Endometrium (tissue), 2 donors: ENCODE results near the gene PPP1R9B.

Experiments used
- FAIRE-seq: peaks from 2 replicates; lab custom pipeline; 2012; peaks lifted over from hg19 to GRCh38; lab: Jason Lieb, UNC
- donor health status: control.
- donor health status: control.

PPP1R9B gene

DNA sequence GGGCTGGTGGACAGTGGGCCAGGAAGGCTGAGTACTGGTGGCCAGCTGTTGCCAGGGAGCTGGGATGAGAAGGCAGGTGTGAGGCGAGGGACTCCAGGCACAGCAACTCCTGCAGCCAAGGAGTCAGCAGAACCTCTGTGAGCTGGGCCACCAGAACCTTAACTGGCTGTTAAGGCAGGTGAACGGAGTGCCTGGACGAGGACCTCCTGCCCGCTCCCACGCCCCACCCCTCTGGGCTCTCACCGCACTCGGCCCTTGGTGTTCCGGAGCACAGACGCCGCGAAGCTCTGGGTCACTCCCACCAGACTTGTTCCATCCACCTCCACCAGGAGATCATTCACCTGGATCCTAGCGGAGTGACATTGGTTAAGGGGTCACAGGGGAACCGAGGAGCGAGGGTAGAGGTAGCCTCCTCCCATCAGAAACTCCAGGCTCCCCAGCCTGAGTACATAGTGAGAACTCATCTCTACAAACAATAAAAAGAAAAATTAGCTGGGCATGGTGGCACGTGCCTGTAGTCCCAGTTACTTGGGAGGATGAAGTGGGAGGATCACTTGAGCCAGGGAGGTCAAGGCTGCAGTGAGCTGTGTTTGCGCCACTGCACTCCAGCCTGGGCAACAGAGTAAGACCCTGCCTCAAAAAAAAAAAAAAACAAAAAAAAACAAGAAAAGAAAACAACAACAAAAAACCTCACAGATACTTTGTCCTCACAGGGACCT, 9.3 kb downstream of the PPP1R9B start:
- no peak for FAIRE-seq

DNA sequence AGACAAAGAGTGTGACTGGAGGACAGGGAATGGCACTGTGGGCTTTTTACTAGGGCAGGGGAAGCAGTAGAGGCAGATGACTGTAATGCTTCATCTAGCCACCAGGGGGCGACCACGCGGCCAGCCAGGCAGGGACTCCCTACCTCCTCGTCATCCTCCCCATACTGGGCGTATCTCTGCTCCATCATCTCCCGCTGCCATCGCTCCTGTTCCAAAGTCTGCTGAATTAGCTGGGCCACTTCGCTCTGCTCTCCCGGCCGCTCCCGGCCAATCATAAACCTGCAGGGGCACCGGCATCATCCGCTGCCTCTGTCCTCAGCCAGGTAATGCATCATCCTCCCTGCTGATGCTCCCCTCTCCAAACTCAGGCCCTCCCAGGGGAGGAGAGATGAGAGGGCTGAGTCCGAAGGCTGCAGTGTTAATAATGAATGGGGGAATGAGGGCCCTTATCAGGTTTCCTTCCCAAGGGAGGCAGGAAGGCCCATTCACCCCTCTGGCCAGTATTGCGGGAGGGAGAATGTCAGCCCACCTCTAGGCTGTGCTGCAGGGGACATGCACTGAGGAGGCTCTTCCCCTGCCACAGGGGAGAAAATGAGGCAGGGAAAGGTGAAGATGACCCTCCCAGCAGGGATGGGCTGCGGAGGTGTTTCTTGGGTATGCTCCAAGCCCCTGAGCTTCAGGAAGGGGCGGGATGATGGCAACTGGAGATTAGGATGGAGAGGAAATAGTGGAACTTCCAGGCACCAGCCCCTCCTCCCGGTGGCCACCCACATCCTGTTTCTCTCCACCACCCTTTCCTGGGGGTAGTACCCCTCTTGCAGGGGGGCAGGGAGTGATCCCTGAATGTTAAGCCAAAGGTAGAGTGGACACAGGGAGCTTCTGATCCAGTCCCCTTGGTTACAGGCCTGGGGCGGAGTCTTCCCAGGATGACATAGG, 10.3 kb downstream of the PPP1R9B start:
- no peak for FAIRE-seq

DNA sequence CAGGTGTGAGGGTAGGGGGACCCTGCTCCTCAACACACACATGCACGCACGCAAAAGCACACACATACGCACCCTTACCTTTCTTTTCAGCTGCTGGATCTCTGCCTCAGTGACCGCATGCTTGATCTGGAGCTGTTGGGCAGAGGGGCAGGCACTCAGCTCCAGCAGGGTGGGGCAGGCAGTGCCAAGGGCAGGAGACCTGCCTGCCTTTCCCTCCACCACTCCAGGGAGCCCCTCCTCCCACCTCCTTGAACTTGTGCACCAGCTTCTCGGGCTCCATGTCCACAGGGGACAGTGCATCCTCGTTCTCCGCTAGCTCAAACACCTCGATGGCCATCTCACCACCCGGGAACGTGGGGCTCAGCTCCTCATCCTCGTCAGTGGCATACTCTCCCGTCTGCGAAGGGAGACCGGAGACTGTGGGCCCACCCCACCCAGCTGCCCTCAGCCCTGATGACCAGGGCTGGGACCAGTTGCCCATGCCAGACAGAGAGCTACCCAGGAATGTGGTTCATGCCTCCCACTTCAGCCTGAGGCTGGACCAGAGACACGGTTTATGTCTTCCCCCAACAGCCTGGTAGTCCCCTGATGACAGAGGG, 11.2 kb downstream of the PPP1R9B start:
- FAIRE-seq: no peak

DNA sequence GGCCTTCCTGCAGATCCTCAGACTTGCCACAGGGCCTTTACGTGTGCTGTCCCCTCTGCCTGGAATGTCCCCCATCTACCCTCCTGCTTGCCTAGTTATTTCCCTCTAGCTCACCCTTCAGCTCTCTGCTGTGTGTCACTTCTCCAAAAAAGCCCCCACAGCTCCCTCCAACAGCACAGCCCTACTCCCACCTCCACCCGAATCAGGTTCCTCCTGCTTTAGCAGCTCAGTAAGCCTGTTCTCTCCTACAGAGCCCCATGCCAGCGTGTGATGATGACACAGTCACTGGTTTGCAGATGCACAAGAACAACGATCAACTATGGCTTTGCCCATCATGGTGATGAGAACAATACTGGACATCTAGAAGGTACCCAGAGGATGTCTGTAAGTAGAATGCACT, 13.4 kb downstream of the PPP1R9B start:
- FAIRE-seq: no peak

DNA sequence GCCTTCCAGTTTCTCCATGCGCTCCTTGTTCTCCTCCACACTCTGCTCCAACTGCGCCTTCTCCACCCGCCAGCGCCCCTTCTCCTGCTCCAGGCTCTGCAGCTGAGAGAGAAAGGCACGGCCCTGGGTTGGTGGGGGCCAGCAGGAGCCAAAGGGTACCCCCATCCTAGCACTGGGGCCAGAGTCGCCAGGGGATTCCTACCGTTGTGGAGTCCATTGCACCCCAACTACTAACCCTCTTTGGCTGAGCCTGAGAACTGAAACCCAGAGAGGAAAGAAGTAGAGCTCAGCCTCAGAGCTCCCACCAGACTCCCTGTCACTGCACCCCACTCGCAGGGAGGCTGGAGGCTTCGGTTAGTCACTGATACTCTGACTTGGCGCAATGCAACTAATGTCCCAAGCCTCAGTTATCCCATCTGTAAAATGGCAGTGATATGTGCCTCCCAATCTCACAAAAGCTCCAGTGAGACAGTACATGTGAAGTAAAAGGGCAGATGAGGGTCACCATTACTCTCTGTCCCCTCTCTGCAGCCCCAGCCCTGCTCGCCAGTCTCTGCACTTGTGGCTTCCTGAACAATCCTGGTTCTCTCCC, 14.3 kb downstream of the PPP1R9B start:
- FAIRE-seq: no peak

DNA sequence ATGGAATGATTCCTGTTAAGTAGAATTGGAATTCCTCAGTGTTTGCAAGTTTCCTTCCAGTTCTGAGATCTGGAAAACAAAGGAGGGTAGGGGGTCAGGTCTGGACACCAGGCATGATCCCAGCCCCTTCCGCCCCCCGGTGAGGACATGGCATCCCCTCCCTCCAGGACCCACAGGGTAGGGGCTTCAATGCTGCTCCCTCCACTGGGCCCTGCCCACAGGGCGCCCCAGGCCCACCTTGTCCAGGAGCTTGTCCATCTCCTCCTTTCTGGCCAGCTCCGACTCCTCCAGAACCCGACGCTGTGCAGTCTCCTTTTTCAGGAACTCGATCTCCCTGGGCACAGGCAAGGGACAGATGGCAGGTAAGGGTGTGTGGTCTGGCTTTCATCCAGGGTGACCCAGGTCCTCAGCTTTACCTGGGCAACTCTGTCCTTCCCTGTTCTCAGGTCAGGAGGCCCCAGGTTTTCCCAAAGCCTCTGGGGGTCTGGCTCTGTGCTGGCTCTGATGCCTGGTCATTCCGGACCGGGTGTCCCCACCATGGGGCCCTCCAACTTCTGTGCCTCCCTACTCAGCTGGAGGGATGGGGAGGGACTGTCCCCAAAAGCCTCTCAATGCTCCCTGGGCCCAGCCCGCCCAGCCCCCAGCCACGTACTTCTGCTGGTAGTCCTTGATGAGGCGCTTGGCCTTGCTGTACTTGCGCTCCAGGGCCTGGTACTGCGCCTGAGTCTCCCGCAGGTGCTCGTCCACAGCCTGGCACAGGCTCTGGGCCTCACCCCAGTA, 15.0 kb downstream of the PPP1R9B start:
- no peak for FAIRE-seq

DNA sequence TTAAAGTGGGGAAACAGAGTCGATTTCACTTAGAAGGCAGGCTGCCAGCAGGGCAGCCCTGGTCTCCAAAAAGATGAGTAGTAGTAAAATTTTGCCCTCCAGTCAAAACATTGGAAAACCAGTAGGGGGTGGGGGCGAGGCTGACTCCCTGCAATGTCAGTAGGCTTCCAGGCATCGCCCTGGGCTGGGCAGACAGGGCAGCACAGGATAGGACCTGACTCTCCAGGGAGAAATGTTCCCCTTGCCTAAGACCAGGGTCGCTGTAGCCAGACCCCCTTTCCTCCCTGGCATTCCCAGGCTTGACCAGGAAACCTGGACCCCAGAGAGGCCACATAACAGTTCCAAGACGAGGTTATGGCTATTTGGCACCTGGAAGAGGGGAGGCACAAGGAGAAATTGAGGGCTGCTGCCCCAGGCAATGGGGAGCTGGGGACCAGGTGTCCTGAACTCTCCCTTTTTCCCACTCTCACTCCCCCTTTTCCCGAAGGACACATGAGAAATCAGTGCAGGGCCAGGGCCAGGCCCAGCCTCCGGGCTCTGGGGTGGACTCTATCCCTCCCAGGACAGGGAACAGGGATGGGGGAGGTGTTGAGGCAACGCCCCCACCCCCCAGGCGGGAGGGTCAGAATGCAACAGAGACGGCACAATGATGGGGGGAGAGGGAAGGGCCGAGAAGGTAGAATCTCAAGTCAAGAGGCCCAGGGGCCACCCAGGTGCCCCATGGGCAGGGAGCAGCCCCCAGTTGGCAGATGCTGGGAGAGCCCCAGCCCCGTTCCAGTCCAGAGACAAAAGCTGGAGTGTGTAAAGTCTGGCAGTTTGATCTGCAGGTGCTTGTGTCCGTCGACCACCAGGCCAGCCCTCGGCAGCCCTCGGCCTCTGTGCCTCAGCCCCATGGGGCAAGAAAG, 16.0 kb downstream of the PPP1R9B start:
- no peak for FAIRE-seq

DNA sequence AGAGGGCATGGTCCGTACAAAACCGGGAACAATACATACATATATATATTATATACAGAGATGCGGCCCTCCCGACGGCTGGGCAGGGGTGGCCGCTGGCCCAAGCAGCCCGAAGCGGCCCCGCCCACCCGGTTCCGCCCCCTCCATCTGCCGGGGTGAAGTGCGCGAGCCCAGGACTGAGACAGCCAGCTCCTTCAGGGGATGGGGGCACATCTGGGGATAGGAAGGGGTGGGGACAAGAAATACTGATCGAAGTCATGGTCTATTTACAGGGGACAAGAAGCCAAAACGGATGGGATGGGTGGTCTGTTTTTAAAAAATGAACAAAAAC, 16.7 kb downstream of the PPP1R9B start:
- no peak for FAIRE-seq

DNA sequence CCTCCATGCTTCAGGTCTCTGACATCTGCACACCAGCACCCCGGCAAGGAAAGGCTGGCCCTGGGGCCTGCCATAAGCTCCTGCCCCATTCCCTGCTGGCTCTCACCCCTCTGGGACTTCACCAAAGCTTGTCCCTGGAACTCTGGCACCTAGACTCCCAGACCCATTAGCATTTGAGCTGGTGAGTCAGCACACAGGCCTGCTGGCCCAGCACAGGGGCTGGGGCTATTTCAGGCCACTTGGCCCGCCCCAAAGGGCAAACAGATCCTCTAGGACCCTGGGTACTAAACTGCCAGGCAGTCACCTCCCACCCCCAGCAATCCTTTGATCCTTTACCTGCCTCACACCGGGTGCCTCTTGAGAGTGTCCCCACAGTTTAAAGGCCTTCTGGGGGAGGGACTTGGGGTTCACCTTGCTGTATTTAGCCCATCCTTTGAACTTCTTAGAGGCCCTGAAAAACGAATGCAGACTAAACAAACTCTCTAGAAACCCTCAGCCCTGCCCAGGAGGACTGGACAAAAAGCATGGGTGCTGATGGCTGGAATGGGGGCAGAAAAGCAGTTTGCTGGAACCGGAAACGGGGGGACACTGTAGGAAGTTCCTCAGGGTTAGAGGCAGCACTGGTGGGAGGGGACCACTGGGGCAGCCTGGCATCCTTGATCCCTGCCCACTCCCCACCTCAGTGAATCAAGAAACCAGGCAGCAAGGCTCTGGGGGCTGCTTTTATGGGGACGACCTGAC, 17.3 kb downstream of the PPP1R9B start:
- FAIRE-seq: no peak

DNA sequence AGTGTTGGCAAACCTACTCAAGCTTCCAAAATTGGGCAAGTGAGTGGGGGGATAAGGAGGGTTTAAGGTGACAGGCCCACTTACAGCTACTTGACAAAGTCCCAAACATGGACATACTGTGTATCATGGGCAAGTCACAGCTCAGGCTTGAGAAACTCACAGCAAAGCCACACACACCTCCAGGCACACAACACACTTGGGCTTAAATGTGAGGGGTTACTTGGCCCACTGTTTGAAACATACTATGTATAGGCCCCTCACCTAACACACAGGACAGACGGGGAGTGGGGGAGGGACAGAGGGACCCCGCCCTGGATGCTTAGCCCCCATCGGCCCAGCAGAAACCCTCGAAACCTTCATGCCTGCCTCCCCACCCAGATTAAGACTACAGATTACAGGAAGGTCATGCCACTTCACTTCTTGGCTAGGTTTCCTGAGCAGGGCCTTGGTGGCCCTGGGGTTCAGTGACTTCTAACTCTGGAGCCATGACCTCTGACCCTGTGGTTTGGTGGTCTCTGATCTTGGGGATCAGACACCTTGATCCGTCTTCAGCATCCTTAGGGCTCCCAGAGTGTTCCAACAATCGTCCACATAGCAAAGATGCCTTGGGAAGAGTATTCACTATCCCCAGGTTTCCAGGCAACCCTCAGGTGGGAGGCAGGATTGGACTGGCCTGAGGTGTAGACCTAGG, 18.2 kb downstream of the PPP1R9B start:
- FAIRE-seq: no peak

DNA sequence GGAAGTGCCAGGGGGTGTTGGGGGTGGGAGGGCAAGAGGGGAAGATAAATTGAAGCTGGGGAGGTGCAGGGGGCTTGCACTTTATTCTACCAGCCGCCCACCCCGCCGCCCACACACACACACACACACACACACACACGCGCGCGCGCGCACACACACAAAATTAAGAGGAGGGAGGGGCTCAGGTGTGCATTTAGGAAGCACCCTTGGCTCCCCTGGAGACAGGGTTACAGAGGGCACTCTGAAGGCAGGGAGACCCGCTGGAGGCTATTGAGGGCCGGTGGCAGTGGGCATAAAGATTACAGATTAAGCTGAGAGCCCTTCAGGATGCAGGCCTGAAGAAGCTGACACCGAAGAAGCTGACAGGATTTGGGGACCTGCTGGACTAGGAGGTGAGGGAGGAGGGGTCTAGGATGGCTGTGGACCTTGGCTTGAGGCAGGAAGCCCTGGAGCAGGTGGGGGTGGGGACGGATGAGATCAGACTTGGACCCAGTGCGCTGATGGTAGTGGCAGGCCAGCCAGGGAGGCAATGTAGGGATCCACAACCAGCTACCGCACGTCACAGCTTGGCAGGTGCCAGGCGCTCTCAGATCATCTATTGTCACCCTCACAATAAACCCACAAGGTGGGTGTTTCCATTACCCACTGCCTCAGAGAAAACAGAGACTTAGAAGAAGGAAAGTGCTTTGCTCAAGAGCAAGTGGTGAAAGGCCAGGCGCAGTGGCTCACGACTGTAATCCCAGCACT, 19.7 kb downstream of the PPP1R9B start:
- no peak for FAIRE-seq

DNA sequence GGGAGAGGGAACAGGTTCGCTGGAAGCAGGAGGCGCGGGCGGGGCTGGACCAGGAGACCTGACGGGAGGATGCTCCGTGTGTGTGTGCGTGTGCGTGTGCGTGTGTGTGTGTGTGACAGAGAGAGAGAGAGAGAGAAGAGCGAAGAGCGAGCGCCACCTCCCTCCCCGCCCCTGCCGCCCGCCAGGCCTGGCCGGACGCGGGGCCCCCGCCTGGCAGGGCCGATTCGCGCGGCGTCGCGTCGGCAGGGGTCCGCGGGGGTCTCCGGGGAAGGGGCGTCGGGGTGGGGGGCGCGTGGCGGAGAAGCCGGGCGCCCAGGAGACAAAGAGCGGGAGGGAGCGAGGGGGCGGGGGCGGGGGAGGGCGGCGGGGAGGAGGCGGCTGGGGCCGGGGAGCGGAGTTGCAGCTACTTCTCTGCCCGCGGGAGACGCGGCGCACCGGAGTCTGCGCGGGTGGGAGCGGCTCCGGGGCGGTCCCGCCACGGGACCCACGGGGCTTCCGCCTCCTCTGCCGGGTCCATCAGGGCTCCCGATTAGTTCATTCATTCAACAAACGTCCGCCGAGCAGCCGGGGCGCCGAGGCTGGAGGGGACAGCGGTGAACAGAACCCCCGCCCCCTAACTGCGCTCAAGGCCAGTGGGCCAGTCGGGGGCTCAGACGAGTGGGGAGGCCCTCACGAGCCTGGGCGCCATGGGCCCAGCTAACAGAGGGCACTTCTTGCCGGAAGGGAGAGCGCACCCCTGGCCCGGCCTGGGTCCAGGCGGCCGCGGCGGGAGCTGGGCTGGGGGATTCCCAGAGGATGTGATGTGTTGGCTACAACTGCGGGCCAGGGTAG, 20.5 kb downstream of the PPP1R9B start, which contains the start of gene SAMD14:
TSS of gene SAMD14 (minus strand) at position 433 of the 831 bp plus-strand sequence. CDS start 5,201 bp downstream, outside the sequence.
- FAIRE-seq: no peak

DNA sequence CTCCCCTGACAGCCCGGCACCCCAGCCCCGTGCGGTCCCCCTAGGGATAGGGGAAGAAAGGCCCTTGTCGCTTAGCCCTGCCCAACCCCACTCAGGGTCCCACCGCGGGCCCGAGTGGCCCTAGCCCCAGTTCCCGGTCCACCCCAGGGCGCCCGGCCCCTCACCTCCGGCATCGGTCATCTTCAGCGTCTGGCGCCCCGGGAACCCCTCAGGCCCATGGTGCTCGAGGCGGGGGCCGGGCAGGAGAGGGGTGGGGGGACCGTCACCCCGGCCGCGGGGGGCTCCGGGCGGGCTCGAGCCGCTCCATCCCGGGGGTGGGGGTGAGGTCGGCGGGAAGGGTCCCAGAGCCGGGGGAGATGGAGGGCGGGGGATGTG, 21.1 kb downstream of the PPP1R9B start:
- FAIRE-seq: no peak

DNA sequence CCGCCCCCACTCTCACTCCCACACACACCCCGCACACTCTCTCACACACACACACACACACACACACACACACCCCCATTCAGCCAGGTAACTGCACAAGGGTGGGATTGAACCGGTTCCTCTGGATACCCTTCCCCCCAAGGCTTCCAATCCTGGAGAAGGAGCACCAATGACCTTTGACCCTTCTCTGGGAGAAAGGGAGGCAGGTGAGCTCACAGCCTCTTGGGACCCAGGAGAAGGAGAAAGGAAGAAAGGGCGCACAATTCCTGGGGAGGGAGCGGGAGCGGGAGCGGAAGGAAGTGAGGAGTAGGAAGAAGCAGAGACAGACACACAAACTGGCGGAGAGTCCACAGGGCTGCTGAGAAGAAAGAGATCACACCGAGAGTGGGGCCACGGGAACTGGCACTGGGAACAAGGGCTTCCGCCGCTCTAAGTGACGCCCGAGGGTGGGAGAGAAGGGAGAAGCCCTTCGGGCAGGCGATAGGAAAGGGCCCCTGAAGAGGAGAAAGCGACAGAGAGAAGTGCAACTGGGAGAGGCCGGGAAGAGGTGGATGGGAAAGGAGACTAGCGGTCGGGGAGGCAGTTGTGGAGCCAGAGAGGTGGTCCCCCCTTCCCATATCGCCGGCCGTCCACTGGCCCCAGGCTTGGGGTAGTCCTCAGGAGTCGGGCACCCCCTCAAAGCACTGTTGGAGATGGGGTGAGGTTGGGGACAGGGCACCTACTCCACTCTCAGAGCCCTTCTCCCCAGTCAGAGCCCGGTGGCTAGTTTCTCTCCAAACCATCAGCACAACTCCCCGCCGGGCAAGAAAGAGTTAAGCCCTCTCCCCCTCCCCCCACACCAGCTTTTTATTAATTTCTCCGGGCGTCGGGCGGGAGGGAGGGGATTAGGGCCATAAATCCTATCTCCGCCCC, 21.8 kb downstream of the PPP1R9B start:
- FAIRE-seq: no peak

DNA sequence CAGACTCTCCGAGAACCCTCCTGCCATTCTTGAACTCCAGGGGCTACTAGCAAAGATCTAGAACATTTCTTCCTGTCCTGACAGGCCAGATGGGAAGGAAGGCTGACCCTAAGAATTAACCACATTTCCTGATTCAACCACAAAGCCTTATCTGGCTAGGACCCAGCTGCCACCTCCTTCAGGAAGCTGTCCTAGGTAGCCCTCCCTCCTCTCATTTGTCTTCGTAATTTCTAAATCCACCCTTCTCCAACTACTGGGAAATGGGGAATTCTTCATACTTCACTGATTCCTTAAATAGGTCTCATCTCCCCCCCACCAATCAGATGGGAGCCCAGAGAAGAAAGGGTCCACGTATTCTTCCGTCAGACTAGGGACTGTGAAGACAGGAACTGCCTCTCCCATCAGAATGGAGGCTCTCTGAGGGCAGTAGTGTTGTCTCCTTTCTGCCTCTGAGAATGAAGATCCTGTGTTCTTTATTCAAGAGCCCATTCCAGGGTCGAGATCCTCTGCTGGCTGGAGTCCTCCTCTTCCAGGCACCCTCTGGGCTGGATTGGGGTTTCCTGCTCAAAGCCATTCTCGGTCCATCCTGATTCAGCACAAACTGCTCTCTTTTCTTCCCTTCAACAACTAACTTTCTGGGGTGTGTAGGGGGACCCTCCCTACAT, 22.6 kb downstream of the PPP1R9B start:
- FAIRE-seq: no peak

DNA sequence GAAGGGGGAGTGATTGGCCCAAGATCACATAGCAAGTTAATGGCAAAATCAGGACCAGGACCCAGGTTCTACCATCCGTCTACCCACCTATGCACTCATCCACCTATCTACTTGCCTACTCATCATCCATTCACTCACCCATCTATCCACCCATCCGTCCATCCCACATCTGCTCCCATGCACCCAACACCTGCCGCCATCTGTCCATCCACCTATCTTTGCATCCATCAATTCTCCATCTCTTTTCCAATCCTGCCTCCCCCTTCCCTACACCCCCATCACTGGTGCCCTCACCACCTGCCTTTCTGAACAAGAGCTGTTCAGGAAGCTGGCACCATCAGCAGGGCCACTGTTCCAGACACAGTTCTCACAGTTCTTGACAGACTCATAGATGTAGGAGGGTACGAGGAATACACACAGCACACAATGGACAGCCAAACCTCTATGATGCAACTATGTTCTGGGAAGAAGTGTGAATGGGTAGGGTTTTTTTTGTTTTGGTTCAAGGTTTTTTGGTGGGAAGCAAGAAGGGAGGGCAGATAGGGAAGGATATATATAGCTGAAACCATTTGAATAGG, 25.0 kb downstream of the PPP1R9B start:
- FAIRE-seq: no peak
